MCF 10A (cell line): ENCODE measurements around the gene CCDC32. TPM values are rescaled to one million over a fixed set of nuclear protein-coding genes. Genes with fewer than 3 reads are reported as not detected.

ENCODE experiments used
- BruUV-seq: library from RNA; stranded (reverse); fragments of 400-500 nt; replicated peaks from 2 replicates; lab custom pipeline; 2021; lab: Mats Ljungman, UMichigan
- CTCF ChIA-PET: fragments of 300-600 bp; sonication (Branson Sonifier 250); formaldehyde crosslinking; extraction: SDS; loops from one replicate; lab custom pipeline; 2021; ENCODE audit warnings: antibody characterized with exemption, inconsistent platforms; lab: Yijun Ruan, JAX
- POLR2A ChIA-PET: fragments of 300-600, 350-650 bp; sonication (Branson Sonifier 250); formaldehyde crosslinking; extraction: SDS; loops from one replicate; lab custom pipeline; 2020; ENCODE audit warnings: antibody characterized with exemption, inconsistent platforms; lab: Yijun Ruan, JAX
- DNase-seq: peaks from one replicate; pipeline ENCODE4 v3.0.0-alpha.2; 2018; ENCODE audit not compliant: unreplicated experiment
- H3K27ac Mint-ChIP-seq: one replicate; pipeline ENCODE4 v1.8.0; 2022; ENCODE audit warnings: mild to moderate bottlenecking, low read depth, mixed read lengths; ENCODE audit not compliant: unreplicated experiment
- H3K27me3 Mint-ChIP-seq: one replicate; pipeline ENCODE4 v1.8.0; 2022; ENCODE audit warnings: mixed read lengths; ENCODE audit not compliant: insufficient read depth, unreplicated experiment
- H3K36me3 Mint-ChIP-seq: one replicate; pipeline ENCODE4 v1.8.0; 2022; ENCODE audit warnings: mild to moderate bottlenecking, moderate library complexity, mixed read lengths; ENCODE audit not compliant: insufficient read depth, unreplicated experiment
- H3K4me1 Mint-ChIP-seq: one replicate; pipeline ENCODE4 v1.8.0; 2022; ENCODE audit warnings: mixed read lengths; ENCODE audit not compliant: insufficient read depth, unreplicated experiment
- H3K4me3 Mint-ChIP-seq: one replicate; pipeline ENCODE4 v1.8.0; 2022; ENCODE audit warnings: mild to moderate bottlenecking, moderate library complexity, mixed read lengths; ENCODE audit not compliant: unreplicated experiment
- H3K9me3 Mint-ChIP-seq: one replicate; pipeline ENCODE4 v1.8.0; 2022; ENCODE audit warnings: mixed read lengths; ENCODE audit not compliant: unreplicated experiment
- intact Hi-C: fragments of 100-400 bp; cut with micrococcal nuclease; formaldehyde crosslinking; loops from 2 replicates; pipeline ENCODE4 v1.14.1; 2022
- total RNA-seq: library from RNA; stranded (reverse); gene quantifications from 2 replicates; pipeline ENCODE4 v1.2.3, GENCODE V29; 2022
- TF ChIP-seq, protein P1 (sequence below): fragments of 200-600 bp; IDR thresholded peaks from one replicate; pipeline ENCODE4 v1.8.0; 2022; ENCODE audit warnings: antibody characterized with exemption, mild to moderate bottlenecking; ENCODE audit not compliant: unreplicated experiment

The CCDC32 gene
- total RNA-seq, 1 experiment from 2014 or later = 18.1 TPM

DNA sequence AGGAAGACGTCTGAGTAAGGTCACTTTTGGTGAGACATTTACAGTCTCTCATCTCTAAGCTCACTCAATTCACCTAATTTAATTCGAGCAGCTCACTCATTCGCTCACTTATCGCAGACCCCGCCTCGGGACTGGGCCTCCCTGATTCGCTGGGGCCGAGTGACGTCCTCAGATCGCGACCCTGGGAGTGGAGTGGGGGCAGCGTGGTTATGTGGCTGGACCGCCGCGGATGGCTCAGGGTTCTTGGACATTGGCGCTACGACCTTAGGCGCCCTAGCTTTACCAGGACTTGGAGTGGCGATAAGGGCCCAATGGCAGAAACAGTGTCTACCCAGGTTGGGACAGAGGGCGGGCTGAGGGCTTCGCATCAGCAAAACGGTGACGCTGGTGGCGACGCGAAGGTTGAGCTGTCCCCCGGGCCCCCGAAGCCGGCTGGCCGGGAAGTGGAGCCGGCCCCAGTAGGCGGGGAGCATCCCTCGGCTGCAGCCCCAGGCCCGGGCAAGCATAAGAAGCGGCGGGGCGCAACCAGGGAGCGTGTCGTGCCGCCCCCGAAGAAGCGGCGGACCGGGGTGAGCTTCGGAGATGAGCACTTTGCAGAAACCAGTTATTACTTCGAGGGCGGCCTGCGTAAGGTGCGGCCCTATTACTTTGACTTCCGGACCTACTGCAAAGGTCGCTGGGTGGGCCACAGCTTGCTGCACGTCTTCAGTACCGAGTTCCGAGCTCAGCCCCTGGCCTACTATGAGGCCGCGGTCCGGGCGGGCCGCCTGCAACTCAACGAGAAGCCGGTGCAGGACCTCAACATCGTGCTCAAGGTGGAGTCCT, 4.5 kb upstream of the CCDC32 start, which contains the start of gene RPUSD2:
Gene RPUSD2, plus strand, starts transcription at position 171 of the 825 bp plus-strand sequence. Its CDS starts 39 bp downstream, at position 210.
- TF ChIP-seq, protein P1, sequence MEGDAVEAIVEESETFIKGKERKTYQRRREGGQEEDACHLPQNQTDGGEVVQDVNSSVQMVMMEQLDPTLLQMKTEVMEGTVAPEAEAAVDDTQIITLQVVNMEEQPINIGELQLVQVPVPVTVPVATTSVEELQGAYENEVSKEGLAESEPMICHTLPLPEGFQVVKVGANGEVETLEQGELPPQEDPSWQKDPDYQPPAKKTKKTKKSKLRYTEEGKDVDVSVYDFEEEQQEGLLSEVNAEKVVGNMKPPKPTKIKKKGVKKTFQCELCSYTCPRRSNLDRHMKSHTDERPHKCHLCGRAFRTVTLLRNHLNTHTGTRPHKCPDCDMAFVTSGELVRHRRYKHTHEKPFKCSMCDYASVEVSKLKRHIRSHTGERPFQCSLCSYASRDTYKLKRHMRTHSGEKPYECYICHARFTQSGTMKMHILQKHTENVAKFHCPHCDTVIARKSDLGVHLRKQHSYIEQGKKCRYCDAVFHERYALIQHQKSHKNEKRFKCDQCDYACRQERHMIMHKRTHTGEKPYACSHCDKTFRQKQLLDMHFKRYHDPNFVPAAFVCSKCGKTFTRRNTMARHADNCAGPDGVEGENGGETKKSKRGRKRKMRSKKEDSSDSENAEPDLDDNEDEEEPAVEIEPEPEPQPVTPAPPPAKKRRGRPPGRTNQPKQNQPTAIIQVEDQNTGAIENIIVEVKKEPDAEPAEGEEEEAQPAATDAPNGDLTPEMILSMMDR = no peak
- peaks cover 37% of the 10 kb centered on the region for H3K36me3 Mint-ChIP-seq
- peak within 1 kb of the TSS; percentile 87 for H3K4me3 Mint-ChIP-seq
- H3K27ac Mint-ChIP-seq = peak within 1 kb of the TSS; percentile 90
- peaks cover 21% of the 10 kb centered on the region for H3K4me1 Mint-ChIP-seq
- H3K27me3 Mint-ChIP-seq = no peaks in the 10 kb centered on the region
- BruUV-seq = TSS peak; percentile 75
- CTCF ChIA-PET = interaction anchor here (1.0 to 4.2 kb wide), 2 partner anchors 20 to 50 kb away, joined by 3 to 20 read pairs; no protein-coding TSS in a partner anchor
- H3K9me3 Mint-ChIP-seq = no peaks in the 10 kb centered on the region
- intact Hi-C loops = loop anchor here (10.0 kb wide), 1 partner anchor 125 kb away; the partner anchor contains the start of gene BAHD1
- peak; percentile 94 for DNase-seq
- POLR2A ChIA-PET = interaction anchor here (0.6 to 2.2 kb wide), 26 partner anchors 10 to 465 kb away, joined by 3 to 20 read pairs (median 4); partner anchors contain the start of genes BAHD1, C15orf62, IVD and KNL1

DNA sequence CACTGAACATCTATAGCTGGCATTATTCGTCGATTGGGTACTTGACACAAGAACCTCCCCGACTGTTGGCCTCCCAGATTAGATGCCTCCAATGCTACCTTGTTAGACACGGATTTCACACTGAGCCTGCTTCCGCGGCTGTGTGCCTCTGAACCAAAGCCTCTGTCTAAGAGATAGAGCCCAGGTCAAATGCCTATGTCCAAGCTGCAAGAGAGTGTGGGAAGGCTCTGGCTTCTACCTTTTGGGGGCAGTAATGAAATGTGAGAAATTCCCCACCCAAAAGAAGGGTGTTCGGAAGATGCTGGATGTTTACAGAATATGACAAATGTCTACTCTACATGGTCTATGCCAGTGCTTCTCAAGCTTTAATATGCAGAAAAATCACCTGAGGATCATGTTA, 2.3 kb upstream of the CCDC32 start:
- Mint-ChIP-seq H3K27ac (no peak overlapping the region), H3K27me3 (no peaks in the 10 kb centered on the region), H3K4me1 (peaks cover 16% of the 10 kb centered on the region), H3K4me3 (no peak overlapping the region), H3K36me3 (peaks cover 15% of the 10 kb centered on the region), H3K9me3 (no peaks in the 10 kb centered on the region)
- intact Hi-C loops = loop anchor here (10.0 kb wide), 1 partner anchor 122 kb away; the partner anchor contains the start of gene BAHD1
- ChIA-PET POLR2A (interaction anchor here (0.6 to 1.3 kb wide), 4 partner anchors 23 to 126 kb away, joined by 3 to 6 read pairs (median 5); partner anchors contain the start of gene BAHD1), CTCF (interaction anchor here (0.6 to 0.7 kb wide), 4 partner anchors 24 to 916 kb away, joined by 3 to 4 read pairs (median 4); no protein-coding TSS in a partner anchor)
- TF ChIP-seq, protein P1 = peak; percentile 20
- BruUV-seq = no TSS peak
- peak; percentile 36 for DNase-seq

DNA sequence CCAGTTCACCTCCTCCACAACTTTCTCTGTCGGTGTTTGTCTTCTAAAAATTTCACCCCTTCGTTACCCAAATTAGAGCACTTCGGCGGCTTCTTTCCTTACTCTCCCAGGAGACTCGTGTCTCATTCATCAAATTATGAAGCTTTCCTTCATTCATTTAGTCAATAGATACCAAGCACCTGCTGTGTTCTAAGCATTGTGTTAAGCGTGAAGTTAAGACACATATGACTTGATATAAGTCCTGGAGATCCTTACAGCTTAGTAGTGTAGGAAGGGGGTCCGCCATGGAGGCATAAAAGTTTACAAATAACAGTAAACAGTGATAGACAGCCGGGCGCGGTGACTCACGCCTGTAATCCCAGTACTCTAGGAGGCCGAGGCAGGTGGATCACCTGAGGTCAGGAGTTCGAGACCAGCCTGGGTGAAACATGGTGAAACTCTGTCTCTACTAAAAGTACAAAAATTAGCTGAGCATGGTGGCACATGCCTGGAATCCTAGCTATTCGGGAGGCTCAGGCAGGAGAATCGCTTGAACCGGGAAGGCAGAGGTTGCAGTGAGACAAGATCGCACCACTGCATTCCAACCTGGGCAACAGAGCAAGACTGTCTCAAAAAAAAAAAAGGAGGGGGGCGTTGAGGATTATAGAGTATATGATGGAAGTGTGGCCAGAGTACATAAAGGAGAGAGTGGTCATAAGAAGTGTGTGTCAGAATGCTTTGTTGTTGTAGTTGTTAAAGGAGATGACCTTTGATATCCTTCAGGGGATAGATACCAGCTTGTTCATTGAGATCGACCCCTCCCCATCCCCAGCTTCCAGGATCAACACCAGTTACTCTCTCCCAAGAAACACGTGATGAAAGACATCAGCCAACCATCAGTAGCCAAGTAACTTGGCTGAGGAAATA, 744 bp upstream of the CCDC32 start:
- peak overlapping the region; percentile 92 for H3K4me3 Mint-ChIP-seq
- ChIA-PET POLR2A (interaction anchor here (0.6 to 1.9 kb wide), 16 partner anchors 15 to 985 kb away, joined by 3 to 12 read pairs (median 4); partner anchors contain the start of genes CHAC1, RAD51, SPINT1 and VPS18), CTCF (interaction anchor here (0.7 to 1.1 kb wide), 5 partner anchors 25 to 287 kb away, joined by 3 to 4 read pairs (median 3); partner anchors contain the start of gene BAHD1)
- intact Hi-C loops = loop anchor here (2.0 to 10.0 kb wide), 2 partner anchors 29 to 121 kb away; partner anchors contain the start of genes BAHD1 and KNL1
- H3K4me1 Mint-ChIP-seq = peaks cover 16% of the 10 kb centered on the region
- no peaks in the 10 kb centered on the region for H3K27me3 Mint-ChIP-seq
- TF ChIP-seq, protein P1 = no peak
- H3K9me3 Mint-ChIP-seq = no peaks in the 10 kb centered on the region
- peak overlapping the region; percentile 96 for H3K27ac Mint-ChIP-seq
- no TSS peak for BruUV-seq
- peaks cover 23% of the 10 kb centered on the region for H3K36me3 Mint-ChIP-seq
- DNase-seq = no peak
